Cardiac fibroblast (primary cell): ENCODE results near the gene GRB10.

Experiments
- DNase-seq, 2 donors: peaks; one replicate each; pipeline versions ENCODE4 v3.0.0 to v3.0.0-alpha.2; 2010; ENCODE audit warnings: low read depth in 2 of 2
- H3K4me3 ChIP-seq, 2 donors: replicated peaks in 1 of 2; 1 replicate in 1 of 2; 2 replicates in 1 of 2; pipeline ENCODE4 v1.5.1; 2011; ENCODE audit warnings: low read depth in 2 of 2, low read length in 2 of 2, mild to moderate bottlenecking in 2 of 2, moderate library complexity in 1 of 2
- CTCF ChIP-seq: IDR thresholded peaks from one replicate; pipeline ENCODE4 v1.5.1; 2011; ENCODE audit warnings: low read depth, mild to moderate bottlenecking, low read length, inconsistent platforms

Gene GRB10

GRCh38 chr7:50595491-50596102 lies 187.1 kb downstream of the GRB10 start:
- peak; percentile 68 to 81 for DNase-seq
- TF ChIP-seq CTCF = peak; percentile 69
- H3K4me3 ChIP-seq = no peak overlapping the region

- no peak for TF ChIP-seq CTCF
- H3K4me3 ChIP-seq = no peak overlapping the region
- DNase-seq = no peak
Measured at GRCh38 chr7:50594734-50595485, 187.8 kb downstream of the GRB10 start.

- no peak for TF ChIP-seq CTCF
- no peak overlapping the region for H3K4me3 ChIP-seq
- DNase-seq = no peak
Measured at GRCh38 chr7:50594136-50594535, 188.6 kb downstream of the GRB10 start.

- no peak for TF ChIP-seq CTCF
- DNase-seq = no peak
- no peak overlapping the region for H3K4me3 ChIP-seq
Measured at GRCh38 chr7:50592940-50593339, 189.8 kb downstream of the GRB10 start.

GRCh38 chr7:50591480-50592438 lies 190.9 kb downstream of the GRB10 start:
- TF ChIP-seq CTCF = no peak
- DNase-seq = no peak

GRCh38 chr7:50591098-50591479 lies 191.6 kb downstream of the GRB10 start:
- no peak for DNase-seq
- TF ChIP-seq CTCF = no peak
- H3K4me3 ChIP-seq = no peak overlapping the region

More at GRCh38 chr7:50591480-50592438, 190.9 kb downstream of the GRB10 start:
- H3K4me3 ChIP-seq = no peak overlapping the region
